ENCODE results near the gene CATSPER3.
"Not testable (repeated sequence)": the region's sequence is repeated elsewhere in the genome, so short reads cannot be mapped to it uniquely, and the experiment has no call there.

The CATSPER3 gene

DNA sequence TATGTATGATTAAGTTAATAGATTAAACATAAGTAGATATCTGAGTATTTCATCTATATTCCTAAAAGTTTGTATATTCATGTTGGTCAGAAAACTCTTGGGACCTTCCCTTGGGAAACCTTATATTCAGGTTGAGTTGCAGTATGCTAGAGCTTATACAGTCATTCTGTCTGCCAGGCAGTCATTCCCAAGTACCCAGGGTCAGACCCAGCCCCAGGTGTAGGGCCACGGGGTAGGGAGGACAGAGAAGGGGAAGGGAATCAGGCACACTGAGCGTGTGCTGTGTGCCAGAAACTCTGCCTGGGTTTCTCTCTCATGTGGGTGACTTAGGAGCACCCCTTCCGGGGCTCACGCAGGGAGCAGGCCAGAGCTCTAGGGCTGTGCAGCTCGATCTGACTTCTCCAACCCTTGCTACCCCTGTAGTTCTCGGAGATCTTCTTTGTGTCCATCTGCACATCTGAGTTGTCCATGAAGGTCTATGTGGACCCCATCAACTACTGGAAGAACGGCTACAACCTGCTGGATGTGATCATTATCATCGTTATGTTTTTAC, 28.2 kb downstream of the CATSPER3 start:
- no peak overlapping the region for H3K9ac ChIP-seq (ENCODE audit: low read depth, low read length, poor library complexity, severe bottlenecking)
- H3K79me2 ChIP-seq (ENCODE audit: insufficient read depth, low read length): no peaks in the 10 kb centered on the region
- no peaks in the 10 kb centered on the region for H3K36me3 ChIP-seq (ENCODE audit: insufficient read depth, low read length)
- H2AFZ ChIP-seq (ENCODE audit: low read length): no peak overlapping the region
- H3K27me3 ChIP-seq (ENCODE audit: insufficient read depth, low read length, poor library complexity, severe bottlenecking): no peaks in the 10 kb centered on the region
- H3K9me3 ChIP-seq (ENCODE audit: insufficient read depth, low read depth, low read length): no peaks in the 10 kb centered on the region
- H3K9me2 ChIP-seq (replicated peaks; ENCODE audit: low read depth, low read length): no peaks in the 10 kb centered on the region
- H3F3A ChIP-seq (ENCODE audit: low read depth): no peaks in the 10 kb centered on the region
- TF ChIP-seq, protein P1, sequence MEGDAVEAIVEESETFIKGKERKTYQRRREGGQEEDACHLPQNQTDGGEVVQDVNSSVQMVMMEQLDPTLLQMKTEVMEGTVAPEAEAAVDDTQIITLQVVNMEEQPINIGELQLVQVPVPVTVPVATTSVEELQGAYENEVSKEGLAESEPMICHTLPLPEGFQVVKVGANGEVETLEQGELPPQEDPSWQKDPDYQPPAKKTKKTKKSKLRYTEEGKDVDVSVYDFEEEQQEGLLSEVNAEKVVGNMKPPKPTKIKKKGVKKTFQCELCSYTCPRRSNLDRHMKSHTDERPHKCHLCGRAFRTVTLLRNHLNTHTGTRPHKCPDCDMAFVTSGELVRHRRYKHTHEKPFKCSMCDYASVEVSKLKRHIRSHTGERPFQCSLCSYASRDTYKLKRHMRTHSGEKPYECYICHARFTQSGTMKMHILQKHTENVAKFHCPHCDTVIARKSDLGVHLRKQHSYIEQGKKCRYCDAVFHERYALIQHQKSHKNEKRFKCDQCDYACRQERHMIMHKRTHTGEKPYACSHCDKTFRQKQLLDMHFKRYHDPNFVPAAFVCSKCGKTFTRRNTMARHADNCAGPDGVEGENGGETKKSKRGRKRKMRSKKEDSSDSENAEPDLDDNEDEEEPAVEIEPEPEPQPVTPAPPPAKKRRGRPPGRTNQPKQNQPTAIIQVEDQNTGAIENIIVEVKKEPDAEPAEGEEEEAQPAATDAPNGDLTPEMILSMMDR (conservative IDR thresholded peaks at IDR 0.05; ENCODE audit: low read length): no peak
- no peak for TF ChIP-seq EZH2phosphoT487 (IDR thresholded peaks at IDR 0.05; ENCODE audit: borderline replicate concordance)
- H3K4me2 ChIP-seq (ENCODE audit: low read depth, low read length, poor library complexity, severe bottlenecking): no peak overlapping the region
- H3K4me3 ChIP-seq (ENCODE audit: low read length, poor library complexity, severe bottlenecking): no peak overlapping the region
- no peaks in the 10 kb centered on the region for H4K20me1 ChIP-seq (ENCODE audit: insufficient read depth, low read length, poor library complexity, severe bottlenecking)
- H3K4me1 ChIP-seq (ENCODE audit: insufficient read depth, low read length, poor library complexity, severe bottlenecking): no peaks in the 10 kb centered on the region

DNA sequence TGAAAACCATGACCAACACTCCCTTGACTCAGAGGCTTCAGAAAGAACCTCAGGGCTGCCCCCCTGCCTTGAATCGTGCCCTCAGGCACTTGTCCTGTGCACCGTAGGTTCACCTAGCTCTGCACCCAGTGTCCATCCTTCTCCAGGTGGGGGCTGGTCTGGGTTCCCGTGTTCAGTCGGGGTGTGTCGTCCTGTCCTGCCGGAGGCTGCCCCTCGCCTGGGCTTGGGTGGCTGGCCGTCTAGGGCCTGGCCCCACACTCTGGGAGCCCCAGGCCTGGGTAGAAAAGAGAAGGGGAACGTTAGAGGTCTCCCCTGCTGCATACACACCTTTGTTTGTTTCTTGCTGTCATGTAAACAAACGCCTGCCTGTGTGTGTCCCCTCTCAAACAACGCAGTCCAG, 29.3 kb downstream of the CATSPER3 start:
- H2AFZ ChIP-seq (ENCODE audit: low read length): no peak overlapping the region
- no peak overlapping the region for H3K4me2 ChIP-seq (ENCODE audit: low read depth, low read length, poor library complexity, severe bottlenecking)
- no peaks in the 10 kb centered on the region for H4K20me1 ChIP-seq (ENCODE audit: insufficient read depth, low read length, poor library complexity, severe bottlenecking)
- no peaks in the 10 kb centered on the region for H3K79me2 ChIP-seq (ENCODE audit: insufficient read depth, low read length)
- H3K9ac ChIP-seq (ENCODE audit: low read depth, low read length, poor library complexity, severe bottlenecking): no peak overlapping the region
- no peaks in the 10 kb centered on the region for H3F3A ChIP-seq (ENCODE audit: low read depth)
- no peaks in the 10 kb centered on the region for H3K9me2 ChIP-seq (replicated peaks; ENCODE audit: low read depth, low read length)
- H3K4me1 ChIP-seq (ENCODE audit: insufficient read depth, low read length, poor library complexity, severe bottlenecking): no peaks in the 10 kb centered on the region
- H3K4me3 ChIP-seq (ENCODE audit: low read length, poor library complexity, severe bottlenecking): no peak overlapping the region
- no peaks in the 10 kb centered on the region for H3K27me3 ChIP-seq (ENCODE audit: insufficient read depth, low read length, poor library complexity, severe bottlenecking)
- TF ChIP-seq, protein P1 (conservative IDR thresholded peaks at IDR 0.05; ENCODE audit: low read length): no peak
- no peak for TF ChIP-seq EZH2phosphoT487 (IDR thresholded peaks at IDR 0.05; ENCODE audit: borderline replicate concordance)
- no peaks in the 10 kb centered on the region for H3K9me3 ChIP-seq (ENCODE audit: insufficient read depth, low read depth, low read length)
- H3K36me3 ChIP-seq (ENCODE audit: insufficient read depth, low read length): no peaks in the 10 kb centered on the region

DNA sequence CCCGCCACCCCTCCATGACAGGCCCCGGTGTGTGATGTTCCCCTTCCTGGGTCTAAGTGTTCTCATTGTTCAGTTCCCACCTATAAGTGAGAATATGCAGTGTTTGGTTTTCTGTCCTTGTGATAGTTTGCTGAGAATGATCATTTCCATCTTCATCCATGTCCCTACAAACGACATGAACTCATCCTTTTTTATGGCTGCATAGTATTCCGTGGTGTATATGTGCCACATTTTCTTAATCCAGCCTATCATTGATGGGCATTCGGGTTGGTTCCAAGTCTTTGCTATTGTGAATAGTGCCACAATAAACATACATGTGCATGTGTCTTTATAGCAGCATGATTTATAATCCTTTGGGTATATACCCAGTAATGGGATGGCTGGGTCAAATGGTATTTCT, 30.4 kb downstream of the CATSPER3 start:
- not testable (repeated sequence) for H3K9me3 ChIP-seq (ENCODE audit: insufficient read depth, low read depth, low read length); H3K36me3 ChIP-seq (ENCODE audit: insufficient read depth, low read length); H3K4me3 ChIP-seq (ENCODE audit: low read length, poor library complexity, severe bottlenecking); H3K9ac ChIP-seq (ENCODE audit: low read depth, low read length, poor library complexity, severe bottlenecking); H3F3A ChIP-seq (ENCODE audit: low read depth); H3K27me3 ChIP-seq (ENCODE audit: insufficient read depth, low read length, poor library complexity, severe bottlenecking); H3K4me1 ChIP-seq (ENCODE audit: insufficient read depth, low read length, poor library complexity, severe bottlenecking); H4K20me1 ChIP-seq (ENCODE audit: insufficient read depth, low read length, poor library complexity, severe bottlenecking); H3K4me2 ChIP-seq (ENCODE audit: low read depth, low read length, poor library complexity, severe bottlenecking); H3K79me2 ChIP-seq (ENCODE audit: insufficient read depth, low read length); H3K9me2 ChIP-seq (replicated peaks; ENCODE audit: low read depth, low read length); H2AFZ ChIP-seq (ENCODE audit: low read length)

DNA sequence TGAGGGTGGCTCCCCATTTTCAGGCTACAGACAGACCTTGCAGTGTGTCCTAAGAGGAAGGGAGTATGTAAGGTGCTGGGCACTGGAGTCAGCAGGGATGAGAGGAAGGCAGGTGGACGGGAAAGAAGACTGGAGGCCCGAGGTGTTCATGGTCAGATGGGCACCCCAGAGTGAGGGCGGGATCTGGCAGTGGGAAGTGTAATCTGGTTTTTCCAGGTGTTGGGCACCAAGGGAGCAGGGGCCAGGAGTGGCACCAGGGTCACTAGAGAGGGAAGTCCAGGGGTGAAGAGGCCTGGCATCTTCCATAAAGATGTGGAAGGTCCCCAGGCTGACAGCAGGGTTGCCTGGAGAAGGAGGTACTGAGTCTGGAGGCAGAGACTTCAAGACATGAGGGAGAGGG, 36.7 kb downstream of the CATSPER3 start:
- H3K27me3 ChIP-seq (ENCODE audit: insufficient read depth, low read length, poor library complexity, severe bottlenecking): no peaks in the 10 kb centered on the region
- H3K9me3 ChIP-seq (ENCODE audit: insufficient read depth, low read depth, low read length): no peaks in the 10 kb centered on the region
- H3K9ac ChIP-seq (ENCODE audit: low read depth, low read length, poor library complexity, severe bottlenecking): no peak overlapping the region

More for the DNA sequence above, 36.7 kb downstream of the CATSPER3 start:
- Histone ChIP-seq H3K4me1 (ENCODE audit: insufficient read depth, low read length, poor library complexity, severe bottlenecking) (no peaks in the 10 kb centered on the region), H3K4me2 (ENCODE audit: low read depth, low read length, poor library complexity, severe bottlenecking) (no peak overlapping the region), H4K20me1 (ENCODE audit: insufficient read depth, low read length, poor library complexity, severe bottlenecking) (no peaks in the 10 kb centered on the region), H2AFZ (ENCODE audit: low read length) (no peak overlapping the region), H3F3A (ENCODE audit: low read depth) (no peaks in the 10 kb centered on the region), H3K36me3 (ENCODE audit: insufficient read depth, low read length) (no peaks in the 10 kb centered on the region), H3K4me3 (ENCODE audit: low read length, poor library complexity, severe bottlenecking) (no peak overlapping the region), H3K79me2 (ENCODE audit: insufficient read depth, low read length) (no peaks in the 10 kb centered on the region), H3K9me2 (replicated peaks; ENCODE audit: low read depth, low read length) (no peaks in the 10 kb centered on the region)
- TF ChIP-seq, protein P1 (conservative IDR thresholded peaks at IDR 0.05; ENCODE audit: low read length): no peak
- no peak for TF ChIP-seq EZH2phosphoT487 (IDR thresholded peaks at IDR 0.05; ENCODE audit: borderline replicate concordance)

All from Loucy (cell line).